ENCODE measurements around the gene MTREX.

The MTREX gene

GRCh38 chr5:55426455-55426854 lies 118.7 kb downstream of the MTREX start:
- no peak for DNase-seq (ENCODE audit: low read depth in 1 of 2, low spot score in 1 of 2)

- no peak for DNase-seq (ENCODE audit: low read depth in 1 of 2, low spot score in 1 of 2)
Measured at GRCh38 chr5:55427157-55427556, 119.4 kb downstream of the MTREX start.

GRCh38 chr5:55429221-55429612 lies 121.4 kb downstream of the MTREX start:
- DNase-seq (ENCODE audit: low read depth in 1 of 2, low spot score in 1 of 2): no peak

- no peak for DNase-seq (ENCODE audit: low read depth in 1 of 2, low spot score in 1 of 2)
Measured at GRCh38 chr5:55429613-55430253, 121.9 kb downstream of the MTREX start.

- no peak for DNase-seq (ENCODE audit: low read depth in 1 of 2, low spot score in 1 of 2)
Measured at GRCh38 chr5:55432549-55432948, 124.8 kb downstream of the MTREX start.

GRCh38 chr5:55437452-55437851 lies 129.7 kb downstream of the MTREX start:
- DNase-seq (ENCODE audit: low read depth in 1 of 2, low spot score in 1 of 2): no peak

- no peak for DNase-seq (ENCODE audit: low read depth in 1 of 2, low spot score in 1 of 2)
Measured at GRCh38 chr5:55437859-55438206, 130.0 kb downstream of the MTREX start.

GRCh38 chr5:55438998-55439397 lies 131.2 kb downstream of the MTREX start:
- DNase-seq (ENCODE audit: low read depth in 1 of 2, low spot score in 1 of 2): no peak

GRCh38 chr5:55440188-55440646 lies 132.4 kb downstream of the MTREX start:
- peak in 1 of 2 donors; percentile 36 for DNase-seq (ENCODE audit: low read depth in 1 of 2, low spot score in 1 of 2)

- DNase-seq (ENCODE audit: low read depth in 1 of 2, low spot score in 1 of 2): no peak
Measured at GRCh38 chr5:55441107-55441771, 133.4 kb downstream of the MTREX start.

- DNase-seq (ENCODE audit: low read depth in 1 of 2, low spot score in 1 of 2): no peak
Measured at GRCh38 chr5:55441954-55442353, 134.2 kb downstream of the MTREX start.

- no peak for DNase-seq (ENCODE audit: low read depth in 1 of 2, low spot score in 1 of 2)
Measured at GRCh38 chr5:55445791-55446190, 138.0 kb downstream of the MTREX start.

GRCh38 chr5:55446640-55447351 lies 139.0 kb downstream of the MTREX start:
- DNase-seq (ENCODE audit: low read depth in 1 of 2, low spot score in 1 of 2): no peak

- no peak for DNase-seq (ENCODE audit: low read depth in 1 of 2, low spot score in 1 of 2)
Measured at GRCh38 chr5:55450050-55450765, 142.4 kb downstream of the MTREX start.

GRCh38 chr5:55451976-55452375 lies 144.2 kb downstream of the MTREX start:
- no peak for DNase-seq (ENCODE audit: low read depth in 1 of 2, low spot score in 1 of 2)

GRCh38 chr5:55453211-55453610 lies 145.4 kb downstream of the MTREX start:
- DNase-seq (ENCODE audit: low read depth in 1 of 2, low spot score in 1 of 2): no peak

GRCh38 chr5:55454282-55454681 lies 146.5 kb downstream of the MTREX start:
- DNase-seq (ENCODE audit: low read depth in 1 of 2, low spot score in 1 of 2): no peak

GRCh38 chr5:55456216-55456895 lies 148.6 kb downstream of the MTREX start:
- DNase-seq (ENCODE audit: low read depth in 1 of 2, low spot score in 1 of 2): no peak

- DNase-seq (ENCODE audit: low read depth in 1 of 2, low spot score in 1 of 2): no peak
Measured at GRCh38 chr5:55459572-55459971, 151.8 kb downstream of the MTREX start.

GRCh38 chr5:55463613-55464012 lies 155.8 kb downstream of the MTREX start:
- DNase-seq (ENCODE audit: low read depth in 1 of 2, low spot score in 1 of 2): no peak
